ENCODE data around the gene PHACTR1.

The PHACTR1 gene

DNA sequence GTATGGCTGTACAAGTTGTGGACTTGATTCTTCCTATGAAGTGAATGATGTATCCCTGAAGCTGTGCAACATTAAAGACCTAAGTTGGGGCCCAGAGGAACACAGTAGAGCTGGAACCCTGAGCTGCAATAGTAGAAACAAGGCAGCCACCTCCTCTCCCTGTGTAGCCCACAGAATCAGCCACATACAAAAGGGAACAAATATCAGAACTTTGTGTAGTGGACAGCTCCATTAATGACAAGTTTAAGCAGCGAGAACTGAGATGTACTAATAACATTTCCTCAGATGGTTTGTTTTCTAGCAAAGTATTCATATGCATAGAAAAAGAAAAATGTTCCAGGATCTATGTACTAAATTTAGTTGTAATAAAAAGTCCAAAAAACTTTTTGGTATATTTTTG lies 19.2 kb downstream of the PHACTR1 start:
- H3K23ac ChIP-seq (ENCODE audit: low read depth, low read length, poor library complexity) = no peak overlapping the region
- no peak overlapping the region for H2BK15ac ChIP-seq (ENCODE audit: low read length)
- H3K79me1 ChIP-seq (ENCODE audit: low read depth, low read length) = no peaks in the 10 kb centered on the region
- H2BK5ac ChIP-seq (ENCODE audit: low read length) = no peak overlapping the region
- no CpG with 5 or more reads among the region's 1 CpG for WGBS, 2 donors (ENCODE audit: extremely low coverage in 2 of 2, insufficient read length in 2 of 2, insufficient replicate concordance in 1 of 2)
- H2BK120ac ChIP-seq (ENCODE audit: low read depth, low read length) = no peak overlapping the region
- no peak overlapping the region for H3K4ac ChIP-seq (ENCODE audit: low read length)
- no peak overlapping the region for H3K27ac ChIP-seq (replicated peaks; ENCODE audit: low read length)
- H4K8ac ChIP-seq (ENCODE audit: low read depth, low read length) = no peak overlapping the region
- H3K4me3 ChIP-seq (ENCODE audit: low read length in 2 of 2) = no peak overlapping the region
- H3K36me3 ChIP-seq (replicated peaks in 1 of 2; ENCODE audit: control insufficient read depth in 2 of 2, insufficient read depth in 2 of 2, low read length in 2 of 2) = no peaks in the 10 kb centered on the region
- H2AK5ac ChIP-seq (ENCODE audit: low read depth, low read length) = no peak overlapping the region
- H3K4me1 ChIP-seq (ENCODE audit: control insufficient read depth in 2 of 2, insufficient read depth in 1 of 2, low read depth in 1 of 2, low read length in 2 of 2) = no peaks in the 10 kb centered on the region
- no peak overlapping the region for H3K14ac ChIP-seq (ENCODE audit: low read length)
- no peak overlapping the region for H3K9ac ChIP-seq (ENCODE audit: low read depth, low read length, poor library complexity)
- H4K91ac ChIP-seq (ENCODE audit: low read depth, low read length, poor library complexity) = no peak overlapping the region
- H3K27me3 ChIP-seq (ENCODE audit: control insufficient read depth in 3 of 3, insufficient read depth in 3 of 3, low read depth in 1 of 3, low read length in 3 of 3) = no peaks in the 10 kb centered on the region
- H3K4me2 ChIP-seq (ENCODE audit: insufficient read depth, low read length, poor library complexity, severe bottlenecking) = no peak overlapping the region
- H3K9me3 ChIP-seq (replicated peaks in 1 of 2; ENCODE audit: control insufficient read depth in 2 of 2, insufficient read depth in 1 of 2, low read depth in 1 of 2, low read length in 2 of 2) = no peaks in the 10 kb centered on the region
- H2AFZ ChIP-seq (ENCODE audit: low read length) = no peak overlapping the region
- H2BK12ac ChIP-seq (ENCODE audit: low read length) = no peak overlapping the region
- no peak overlapping the region for H3K18ac ChIP-seq (ENCODE audit: low read length)
- no peak for DNase-seq (ENCODE audit: low spot score)

- Histone ChIP-seq H3K27me3 (ENCODE audit: control insufficient read depth in 3 of 3, insufficient read depth in 3 of 3, low read depth in 1 of 3, low read length in 3 of 3) (peaks cover 0 to 28% (median 17%) of the 10 kb centered on the region in 3 experiments), H2BK120ac (ENCODE audit: low read depth, low read length) (no peak overlapping the region), H2AK5ac (ENCODE audit: low read depth, low read length) (no peak overlapping the region), H3K27ac (replicated peaks; ENCODE audit: low read length) (no peak overlapping the region), H3K4me1 (ENCODE audit: control insufficient read depth in 2 of 2, insufficient read depth in 1 of 2, low read depth in 1 of 2, low read length in 2 of 2) (peaks cover 0 to 8% of the 10 kb centered on the region in 2 donors), H3K79me1 (ENCODE audit: low read depth, low read length) (no peaks in the 10 kb centered on the region), H4K91ac (ENCODE audit: low read depth, low read length, poor library complexity) (no peak overlapping the region), H3K4ac (ENCODE audit: low read length) (no peak overlapping the region), H2BK15ac (ENCODE audit: low read length) (no peak overlapping the region), H2BK12ac (ENCODE audit: low read length) (no peak overlapping the region), H3K9ac (ENCODE audit: low read depth, low read length, poor library complexity) (no peak overlapping the region), H3K14ac (ENCODE audit: low read length) (no peak overlapping the region), H2BK5ac (ENCODE audit: low read length) (no peak overlapping the region), H4K8ac (ENCODE audit: low read depth, low read length) (no peak overlapping the region), H3K4me2 (ENCODE audit: insufficient read depth, low read length, poor library complexity, severe bottlenecking) (peak overlapping the region; percentile 95), H2AFZ (ENCODE audit: low read length) (no peak overlapping the region), H3K18ac (ENCODE audit: low read length) (no peak overlapping the region), H3K36me3 (replicated peaks in 1 of 2; ENCODE audit: control insufficient read depth in 2 of 2, insufficient read depth in 2 of 2, low read length in 2 of 2) (no peaks in the 10 kb centered on the region), H3K9me3 (replicated peaks in 1 of 2; ENCODE audit: control insufficient read depth in 2 of 2, insufficient read depth in 1 of 2, low read depth in 1 of 2, low read length in 2 of 2) (no peaks in the 10 kb centered on the region), H3K23ac (ENCODE audit: low read depth, low read length, poor library complexity) (no peak overlapping the region), H3K4me3 (ENCODE audit: low read length in 2 of 2) (no peak overlapping the region)
- no peak for DNase-seq (ENCODE audit: low spot score)
- no CpG with 5 or more reads among the region's 2 CpGs for WGBS, 2 donors (ENCODE audit: extremely low coverage in 2 of 2, insufficient read length in 2 of 2, insufficient replicate concordance in 1 of 2)
Observed at GRCh38 chr6:12748411-12748810, 31.8 kb downstream of the PHACTR1 start.

DNA sequence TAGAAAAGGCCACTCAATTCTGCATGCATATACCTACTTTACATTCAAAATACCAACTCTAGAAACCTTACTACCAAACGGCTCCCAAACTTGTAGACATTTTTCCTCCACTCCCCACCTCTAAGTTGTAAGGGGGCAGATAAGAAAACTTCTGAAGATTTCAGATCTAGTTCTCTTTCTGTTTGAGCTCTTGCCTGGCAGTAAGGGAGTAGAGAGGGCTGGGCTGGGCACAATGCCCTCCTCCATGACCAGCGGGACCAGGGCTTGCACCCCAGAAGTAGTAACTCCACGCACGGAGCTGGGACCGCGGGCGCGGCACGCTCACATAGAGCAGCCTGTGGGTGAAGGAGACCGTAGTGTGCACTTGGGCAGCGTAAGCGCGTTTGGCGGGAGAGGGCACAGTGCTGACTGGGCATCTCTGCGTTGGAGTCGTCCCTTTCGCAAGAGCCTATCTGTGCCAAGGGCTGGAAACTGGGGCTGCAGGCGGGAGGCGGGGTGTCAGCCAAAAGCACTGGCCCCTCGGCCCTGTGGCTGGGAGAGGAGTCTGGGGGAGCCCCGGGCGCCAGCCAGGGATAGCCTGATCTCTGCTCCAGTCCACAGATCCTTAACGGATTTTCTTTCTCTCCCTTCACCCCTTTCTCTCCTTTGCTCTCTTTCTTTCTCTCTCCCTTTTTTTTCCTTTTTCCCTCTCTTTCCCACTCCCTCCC lies 32.4 kb downstream of the PHACTR1 start:
- DNase-seq (ENCODE audit: low spot score) = peak; percentile 49
- no CpG with 5 or more reads among the region's 23 CpGs for WGBS, 2 donors (ENCODE audit: extremely low coverage in 2 of 2, insufficient read length in 2 of 2, insufficient replicate concordance in 1 of 2)
- H2BK15ac ChIP-seq (ENCODE audit: low read length) = peak overlapping the region; percentile 72
- no peak overlapping the region for H3K4ac ChIP-seq (ENCODE audit: low read length)
- peak overlapping the region in 1 of 2 donors; percentile 75 for H3K4me3 ChIP-seq (ENCODE audit: low read length in 2 of 2)
- no peak overlapping the region for H2BK120ac ChIP-seq (ENCODE audit: low read depth, low read length)
- H2BK5ac ChIP-seq (ENCODE audit: low read length) = no peak overlapping the region
- peak overlapping the region; percentile 91 for H3K18ac ChIP-seq (ENCODE audit: low read length)
- no peak overlapping the region for H3K27ac ChIP-seq (replicated peaks; ENCODE audit: low read length)
- peak overlapping the region; percentile 63 for H2BK12ac ChIP-seq (ENCODE audit: low read length)
- peak overlapping the region; percentile 89 for H3K9ac ChIP-seq (ENCODE audit: low read depth, low read length, poor library complexity)
- peak overlapping the region; percentile 95 for H3K4me2 ChIP-seq (ENCODE audit: insufficient read depth, low read length, poor library complexity, severe bottlenecking)
- H4K91ac ChIP-seq (ENCODE audit: low read depth, low read length, poor library complexity) = no peak overlapping the region
- no peaks in the 10 kb centered on the region for H3K79me1 ChIP-seq (ENCODE audit: low read depth, low read length)
- no peak overlapping the region for H3K14ac ChIP-seq (ENCODE audit: low read length)
- no peaks in the 10 kb centered on the region for H3K9me3 ChIP-seq (replicated peaks in 1 of 2; ENCODE audit: control insufficient read depth in 2 of 2, insufficient read depth in 1 of 2, low read depth in 1 of 2, low read length in 2 of 2)
- H2AFZ ChIP-seq (ENCODE audit: low read length) = no peak overlapping the region
- H3K23ac ChIP-seq (ENCODE audit: low read depth, low read length, poor library complexity) = peak overlapping the region; percentile 88
- H2AK5ac ChIP-seq (ENCODE audit: low read depth, low read length) = no peak overlapping the region
- H3K4me1 ChIP-seq (ENCODE audit: control insufficient read depth in 2 of 2, insufficient read depth in 1 of 2, low read depth in 1 of 2, low read length in 2 of 2) = peaks cover 0 to 8% of the 10 kb centered on the region in 2 donors
- H4K8ac ChIP-seq (ENCODE audit: low read depth, low read length) = no peak overlapping the region
- no peaks in the 10 kb centered on the region for H3K36me3 ChIP-seq (replicated peaks in 1 of 2; ENCODE audit: control insufficient read depth in 2 of 2, insufficient read depth in 2 of 2, low read length in 2 of 2)
- H3K27me3 ChIP-seq (ENCODE audit: control insufficient read depth in 3 of 3, insufficient read depth in 3 of 3, low read depth in 1 of 3, low read length in 3 of 3) = peaks cover 0 to 28% (median 17%) of the 10 kb centered on the region in 3 experiments

DNA sequence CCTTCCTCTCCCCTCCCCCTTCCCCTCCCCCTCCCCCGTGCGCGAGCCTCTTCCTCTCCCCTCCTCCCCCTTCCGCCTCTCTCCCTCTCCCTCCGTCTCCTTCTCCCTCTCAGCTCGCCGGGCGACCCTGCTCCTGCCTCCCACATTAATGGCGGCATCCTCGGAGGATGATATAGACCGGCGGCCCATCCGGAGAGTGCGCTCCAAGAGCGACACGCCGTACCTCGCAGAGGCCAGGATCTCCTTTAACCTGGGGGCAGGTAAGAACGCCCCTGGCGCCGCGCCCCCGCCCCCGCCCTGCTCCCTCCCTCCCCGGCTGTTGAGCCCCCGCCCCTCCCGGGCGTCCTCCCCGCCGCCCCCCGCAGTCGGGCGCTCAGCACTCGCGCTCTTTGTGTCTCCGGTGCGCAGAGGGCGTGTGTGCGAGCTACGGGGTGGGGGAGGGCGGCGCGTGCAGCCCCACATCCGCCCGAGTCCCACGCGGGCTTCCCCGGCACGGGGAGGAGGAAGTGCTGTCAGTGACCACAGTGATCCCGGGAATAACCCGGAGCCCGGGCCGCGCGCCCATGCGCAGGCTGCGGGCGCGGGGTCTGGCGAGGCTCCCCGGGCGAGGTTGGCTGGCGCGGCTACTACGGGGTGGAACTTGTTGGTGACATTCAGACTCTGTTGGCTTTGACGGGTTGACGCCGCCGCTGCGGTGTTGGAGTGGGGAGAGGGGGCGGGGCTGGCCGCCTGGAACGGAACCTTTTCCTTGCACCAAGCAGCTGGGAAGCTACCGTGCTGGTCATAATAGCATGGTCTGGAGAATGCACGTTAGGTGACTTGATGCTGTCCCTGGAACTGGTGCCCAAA lies 33.2 kb downstream of the PHACTR1 start:
- peak overlapping the region; percentile 56 for H2AFZ ChIP-seq (ENCODE audit: low read length)
- no peak overlapping the region for H2BK15ac ChIP-seq (ENCODE audit: low read length)
- H3K79me1 ChIP-seq (ENCODE audit: low read depth, low read length) = no peaks in the 10 kb centered on the region
- no peak overlapping the region for H3K14ac ChIP-seq (ENCODE audit: low read length)
- peak overlapping the region; percentile 95 for H3K4me2 ChIP-seq (ENCODE audit: insufficient read depth, low read length, poor library complexity, severe bottlenecking)
- peak overlapping the region; percentile 22 to 84 for H3K4me3 ChIP-seq (ENCODE audit: low read length in 2 of 2)
- no peaks in the 10 kb centered on the region for H3K9me3 ChIP-seq (replicated peaks in 1 of 2; ENCODE audit: control insufficient read depth in 2 of 2, insufficient read depth in 1 of 2, low read depth in 1 of 2, low read length in 2 of 2)
- no peak overlapping the region for H3K27ac ChIP-seq (replicated peaks; ENCODE audit: low read length)
- no peak overlapping the region for H3K23ac ChIP-seq (ENCODE audit: low read depth, low read length, poor library complexity)
- H3K4ac ChIP-seq (ENCODE audit: low read length) = no peak overlapping the region
- H4K8ac ChIP-seq (ENCODE audit: low read depth, low read length) = no peak overlapping the region
- H2BK12ac ChIP-seq (ENCODE audit: low read length) = no peak overlapping the region
- H3K4me1 ChIP-seq (ENCODE audit: control insufficient read depth in 2 of 2, insufficient read depth in 1 of 2, low read depth in 1 of 2, low read length in 2 of 2) = peaks cover 0 to 8% of the 10 kb centered on the region in 2 donors
- H3K36me3 ChIP-seq (replicated peaks in 1 of 2; ENCODE audit: control insufficient read depth in 2 of 2, insufficient read depth in 2 of 2, low read length in 2 of 2) = no peaks in the 10 kb centered on the region
- H3K9ac ChIP-seq (ENCODE audit: low read depth, low read length, poor library complexity) = peak overlapping the region; percentile 30
- no peak overlapping the region for H2BK120ac ChIP-seq (ENCODE audit: low read depth, low read length)
- peak; percentile 43 for DNase-seq (ENCODE audit: low spot score)
- H3K27me3 ChIP-seq (ENCODE audit: control insufficient read depth in 3 of 3, insufficient read depth in 3 of 3, low read depth in 1 of 3, low read length in 3 of 3) = peaks cover 0 to 28% (median 17%) of the 10 kb centered on the region in 3 experiments
- H2BK5ac ChIP-seq (ENCODE audit: low read length) = no peak overlapping the region
- peak overlapping the region; percentile 67 for H3K18ac ChIP-seq (ENCODE audit: low read length)
- no peak overlapping the region for H4K91ac ChIP-seq (ENCODE audit: low read depth, low read length, poor library complexity)
- WGBS, 2 donors (ENCODE audit: extremely low coverage in 2 of 2, insufficient read length in 2 of 2, insufficient replicate concordance in 1 of 2) = no CpG with 5 or more reads among the region's 75 CpGs
- H2AK5ac ChIP-seq (ENCODE audit: low read depth, low read length) = no peak overlapping the region
